H9 (cell line): ENCODE results near the gene VWC2. TPM values are rescaled to one million over a fixed set of nuclear protein-coding genes. Genes with fewer than 3 reads are reported as not detected.

ENCODE experiments used
- DNase-seq: peaks from one replicate; pipeline ENCODE4 v3.0.0-alpha.2; 2017
- H2AFZ ChIP-seq: one replicate; pipeline ENCODE4 v1.6.1; 2013; ENCODE audit warnings: mild to moderate bottlenecking, low read length, control low read depth, moderate library complexity
- H2AK5ac ChIP-seq: 2 replicates; pipeline ENCODE4 v1.6.1; 2013; ENCODE audit warnings: low read length, control low read depth, mixed read lengths; ENCODE audit not compliant: insufficient read length
- H2BK120ac ChIP-seq: one replicate; pipeline ENCODE4 v1.6.1; 2013; ENCODE audit warnings: low read depth, mild to moderate bottlenecking, low read length, control low read depth, inconsistent platforms; ENCODE audit not compliant: poor library complexity, severe bottlenecking
- H2BK12ac ChIP-seq: 2 replicates; pipeline ENCODE4 v1.6.1; 2013; ENCODE audit warnings: low read length, control low read depth, mixed read lengths, low read depth; ENCODE audit not compliant: insufficient read length
- H2BK15ac ChIP-seq: 2 replicates; pipeline ENCODE4 v1.6.1; 2013; ENCODE audit warnings: low read depth, low read length, control low read depth
- H2BK20ac ChIP-seq: one replicate; pipeline ENCODE4 v1.6.1; 2013; ENCODE audit warnings: low read depth, mild to moderate bottlenecking, low read length, control low read depth, inconsistent platforms; ENCODE audit not compliant: poor library complexity, severe bottlenecking
- H2BK5ac ChIP-seq: 2 replicates; pipeline ENCODE4 v1.6.1; 2013; ENCODE audit warnings: low read length, control low read depth, mixed read lengths; ENCODE audit not compliant: insufficient read length
- H3K14ac ChIP-seq: 2 replicates; pipeline ENCODE4 v1.6.1; 2013; ENCODE audit warnings: low read length, control low read depth; ENCODE audit not compliant: insufficient read depth
- H3K18ac ChIP-seq: 2 replicates; pipeline ENCODE4 v1.6.1; 2013; ENCODE audit warnings: low read depth, mild to moderate bottlenecking, mixed read lengths, low read length, control low read depth; ENCODE audit not compliant: insufficient read length
- H3K23ac ChIP-seq: 2 replicates; pipeline ENCODE4 v1.6.1; 2013; ENCODE audit warnings: low read length, control low read depth, mixed read lengths, low read depth; ENCODE audit not compliant: insufficient read length
- H3K23me2 ChIP-seq: 2 replicates; pipeline ENCODE4 v1.6.1; 2013; ENCODE audit warnings: low read depth, mild to moderate bottlenecking, mixed read lengths, low read length, control low read depth; ENCODE audit not compliant: insufficient read length, poor library complexity, severe bottlenecking
- H3K27ac ChIP-seq: 2 replicates; pipeline ENCODE4 v1.5.1; 2013; ENCODE audit warnings: low read length, control low read depth, mixed read lengths, low read depth; ENCODE audit not compliant: insufficient read length
- H3K27me3 ChIP-seq: 2 replicates; pipeline ENCODE4 v1.6.1; 2013; ENCODE audit warnings: low read length, control low read depth, inconsistent platforms; ENCODE audit not compliant: insufficient read depth
- H3K4ac ChIP-seq: 2 replicates; pipeline ENCODE4 v1.6.1; 2013; ENCODE audit warnings: low read depth, mild to moderate bottlenecking, control low read depth, inconsistent platforms, low read length, moderate library complexity
- H3K4me1 ChIP-seq: 2 replicates; pipeline ENCODE4 v1.6.1; 2013; ENCODE audit warnings: low read length, control low read depth, inconsistent platforms; ENCODE audit not compliant: insufficient read depth
- H3K4me2 ChIP-seq: 2 replicates; pipeline ENCODE4 v1.6.1; 2013; ENCODE audit warnings: low read length, control low read depth, mixed read lengths; ENCODE audit not compliant: insufficient read length, insufficient read depth
- H3K56ac ChIP-seq: 2 replicates; pipeline ENCODE4 v1.6.1; 2013; ENCODE audit warnings: low read depth, mild to moderate bottlenecking, mixed read lengths, low read length, control low read depth; ENCODE audit not compliant: insufficient read length
- H3K79me1 ChIP-seq: 2 replicates; pipeline ENCODE4 v1.6.1; 2013; ENCODE audit warnings: low read depth, mild to moderate bottlenecking, moderate library complexity, low read length, control low read depth, inconsistent platforms; ENCODE audit not compliant: insufficient read depth, poor library complexity, severe bottlenecking
- H3K79me2 ChIP-seq: 2 replicates; pipeline ENCODE4 v1.6.1; 2013; ENCODE audit warnings: low read length, control low read depth, inconsistent platforms; ENCODE audit not compliant: insufficient read depth
- H3K9ac ChIP-seq: 2 replicates; pipeline ENCODE4 v1.6.1; 2013; ENCODE audit warnings: low read length, control low read depth, mixed read lengths; ENCODE audit not compliant: insufficient read length; ENCODE audit errors: extremely low read depth
- H3K9me3 ChIP-seq: one replicate; pipeline ENCODE4 v1.6.1; 2013; ENCODE audit warnings: low read depth, low read length, inconsistent platforms; ENCODE audit not compliant: control insufficient read depth
- H3T11ph ChIP-seq: one replicate; pipeline ENCODE4 v1.6.1; 2013; ENCODE audit warnings: mild to moderate bottlenecking, low read length, control low read depth, inconsistent platforms
- H4K20me1 ChIP-seq: one replicate; pipeline ENCODE4 v1.6.1; 2013; ENCODE audit not compliant: control insufficient read depth, insufficient read length, insufficient read depth
- H4K5ac ChIP-seq: 2 replicates; pipeline ENCODE4 v1.6.1; 2013; ENCODE audit warnings: low read depth, mild to moderate bottlenecking, mixed read lengths, low read length, control low read depth; ENCODE audit not compliant: insufficient read length
- H4K8ac ChIP-seq: replicated peaks from 2 replicates; pipeline ENCODE4 v1.6.1; 2013; ENCODE audit warnings: low read length, control low read depth, mixed read lengths, low read depth; ENCODE audit not compliant: insufficient read length
- H4K91ac ChIP-seq: 2 replicates; pipeline ENCODE4 v1.6.1; 2013; ENCODE audit warnings: low read depth, mild to moderate bottlenecking, moderate library complexity, mixed read lengths, low read length, control low read depth; ENCODE audit not compliant: insufficient read length
- H3K27ac Mint-ChIP-seq, 3 experiments: 2 replicates in 2 of 3; 3 replicates in 1 of 3; pipeline ENCODE4 v1.8.0; 2020 to 2021; ENCODE audit warnings: mixed read lengths in 3 of 3, mild to moderate bottlenecking in 1 of 3, moderate library complexity in 1 of 3
- H3K27me3 Mint-ChIP-seq: 2 replicates; pipeline ENCODE4 v1.8.0; 2021; ENCODE audit warnings: low read depth, mild to moderate bottlenecking, moderate library complexity, mixed read lengths
- H3K36me3 Mint-ChIP-seq, 3 experiments: 2 replicates in 2 of 3; 3 replicates in 1 of 3; pipeline ENCODE4 v1.8.0; 2020 to 2021; ENCODE audit warnings: low read depth in 3 of 3, mixed read lengths in 3 of 3; ENCODE audit not compliant: insufficient read depth in 1 of 3
- H3K4me1 Mint-ChIP-seq, 2 experiments: 2 replicates each; pipeline ENCODE4 v1.8.0; 2020; ENCODE audit warnings: mixed read lengths in 2 of 2
- H3K4me3 Mint-ChIP-seq, 2 experiments: 2 replicates in 1 of 2; 3 replicates in 1 of 2; pipeline ENCODE4 v1.8.0; 2020 to 2021; ENCODE audit warnings: mild to moderate bottlenecking in 2 of 2, mixed read lengths in 2 of 2, moderate library complexity in 1 of 2
- H3K9me3 Mint-ChIP-seq, 2 experiments: 2 replicates in 1 of 2; 3 replicates in 1 of 2; pipeline ENCODE4 v1.8.0; 2020; ENCODE audit warnings: mild to moderate bottlenecking in 2 of 2, mixed read lengths in 2 of 2, moderate library complexity in 1 of 2
- CTCF ChIP-seq: fragments of 200-600 bp; sonication (generic); conservative IDR thresholded peaks from 3 replicates; pipeline ENCODE4 v1.8.0; 2021; ENCODE audit warnings: antibody characterized with exemption, mild to moderate bottlenecking
- WGBS: extraction: QIAGEN DNeasy Blood & Tissue Kit; methylation state at CpG from one replicate; pipeline ENCODE4 v1.1.7; 2013; ENCODE audit warnings: missing lambda C conversion rate, low lambda C conversion rate, mixed read lengths; ENCODE audit not compliant: insufficient read length; ENCODE audit errors: extremely low coverage; 5-methylcytosine and 5-hydroxymethylcytosine counted together
- total RNA-seq: library from RNA; stranded (reverse); gene quantifications from 2 replicates; pipeline ENCODE4 v1.2.1, GENCODE V29; 2021

The VWC2 gene
- total RNA-seq, 1 experiment from 2014 or later = 0.02 TPM

GRCh38 chr7:49852619-49853462 lies 79.4 kb downstream of the VWC2 start:
- Histone ChIP-seq H3K9me3 (no peaks in the 10 kb centered on the region), H2BK15ac (no peak overlapping the region), H3K4me2 (no peak overlapping the region), H3K23ac (no peak overlapping the region), H3K56ac (no peak overlapping the region), H3K4me1 (peaks cover 6% of the 10 kb centered on the region; the same call in 1 of the 2 replicates), H3K4ac (no peak overlapping the region), H2BK12ac (no peak overlapping the region), H2BK20ac (no peak overlapping the region), H3K27me3 (no peaks in the 10 kb centered on the region), H3K23me2 (no peaks in the 10 kb centered on the region), H3K79me2 (no peaks in the 10 kb centered on the region), H4K20me1 (no peaks in the 10 kb centered on the region), H4K8ac (no peak overlapping the region), H2AK5ac (no peak overlapping the region), H2BK120ac (no peak overlapping the region), H3K9ac (no peak overlapping the region), H3K18ac (no peak overlapping the region), H3K14ac (no peak overlapping the region), H3K79me1 (no peaks in the 10 kb centered on the region), H4K5ac (no peak overlapping the region), H4K91ac (no peak overlapping the region), H2BK5ac (no peak overlapping the region), H3K27ac (no peak overlapping the region), H3T11ph (no peak overlapping the region), H2AFZ (no peak overlapping the region)
- peaks cover 22 to 25% of the 10 kb centered on the region in 2 experiments for H3K4me1 Mint-ChIP-seq
- DNase-seq = peak; percentile 70
- H3K4me3 Mint-ChIP-seq = no peak overlapping the region
- peak; percentile 91 for TF ChIP-seq CTCF
- WGBS = no CpG with 5 or more reads among the region's 11 CpGs
- no peaks in the 10 kb centered on the region; a peak in 1 of 7 replicates for H3K36me3 Mint-ChIP-seq
- H3K27me3 Mint-ChIP-seq = no peaks in the 10 kb centered on the region
- no peaks in the 10 kb centered on the region; a peak in 1 of 5 replicates for H3K9me3 Mint-ChIP-seq
- peak overlapping the region in 1 of 3 experiments; percentile 70; a peak in 2 of 7 replicates for H3K27ac Mint-ChIP-seq
